Peyer's patch (tissue), 4 donors: ENCODE data around the gene NAT14. TPM values are rescaled to one million over a fixed set of nuclear protein-coding genes. Genes with fewer than 3 reads are reported as not detected.

Source experiments
- DNase-seq, 3 donors: peaks; one replicate each; pipeline ENCODE4 v3.0.0-alpha.2; 2017 to 2019
- H3K27ac ChIP-seq, 4 donors: fragments of 200-600 bp; sonication (generic); one replicate each; pipeline ENCODE4 v1.5.1; 2016 to 2019
- H3K27me3 ChIP-seq, 2 donors: fragments of 200-600 bp; sonication (generic); one replicate each; pipeline ENCODE4 v1.5.1; 2019
- H3K36me3 ChIP-seq, 3 donors: fragments of 200-600 bp; sonication (generic); one replicate each; pipeline ENCODE4 v1.5.1; 2016 to 2019
- H3K4me1 ChIP-seq, 4 donors: fragments of 200-600 bp; sonication (generic); one replicate each; pipeline ENCODE4 v1.5.1; 2016 to 2019
- H3K4me3 ChIP-seq, 4 donors: fragments of 200-600 bp; sonication (generic); 1 replicate in 3 of 4; 2 replicates in 1 of 4; pipeline ENCODE4 v1.5.1; 2016 to 2019; ENCODE audit warnings: mild to moderate bottlenecking in 1 of 4
- H3K9me3 ChIP-seq, 4 donors: fragments of 200-600 bp; sonication (generic); one replicate each; pipeline ENCODE4 v1.5.1; 2016 to 2019; ENCODE audit warnings: mild to moderate bottlenecking in 1 of 4
- POLR2A ChIP-seq, 2 donors: fragments of 450-650 bp; IDR thresholded peaks; one replicate each; pipeline ENCODE4 v1.5.1; 2017; ENCODE audit warnings: antibody characterized with exemption in 2 of 2, mild to moderate bottlenecking in 2 of 2, moderate library complexity in 2 of 2
- total RNA-seq, 4 donors: library from RNA; depleted of rRNA; stranded (reverse); fragments of >200 nt; gene quantifications; one replicate each; pipeline ENCODE4 v1.1.0, GENCODE V29; 2016
- TF ChIP-seq, protein P1 (sequence below), 6 experiments: fragments of 450-650 bp in 4 of 6; fragments of 200-600 bp in 2 of 6; sonication (generic) in 1 of 6; IDR thresholded peaks; one replicate each; pipeline ENCODE4 v1.5.1; 2017 to 2019; ENCODE audit warnings: antibody characterized with exemption in 6 of 6, mild to moderate bottlenecking in 3 of 6, moderate library complexity in 1 of 6

Gene NAT14
- total RNA-seq, 4 donors from 2014 or later = 1.4 to 7.4 (median 3.0) TPM

DNA sequence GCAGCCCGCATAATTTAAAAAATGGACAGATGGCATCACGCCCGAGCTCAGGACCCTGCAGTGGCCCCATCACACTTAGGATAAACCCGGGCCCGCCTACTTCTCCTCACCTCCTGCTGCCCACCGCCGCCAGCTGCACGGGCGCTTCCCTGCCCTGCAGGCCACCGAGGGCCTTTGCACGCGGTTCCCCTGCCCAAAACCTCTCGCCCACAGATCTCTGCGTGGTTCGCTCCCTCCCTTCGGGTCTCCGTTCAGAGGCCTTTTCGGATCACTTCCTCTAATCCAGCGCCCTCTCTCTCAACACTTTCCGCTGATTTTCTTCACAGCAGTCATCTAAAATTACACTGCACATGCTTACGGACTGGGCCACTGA is 43.7 kb upstream of the NAT14 start:
- no peaks in the 10 kb centered on the region for H3K9me3 ChIP-seq
- no peak overlapping the region for H3K27ac ChIP-seq
- H3K36me3 ChIP-seq = no peaks in the 10 kb centered on the region
- H3K4me3 ChIP-seq = no peak overlapping the region
- no peak for DNase-seq
- peaks cover 0 to 57% of the 10 kb centered on the region in 2 donors for H3K27me3 ChIP-seq
- TF ChIP-seq, protein P1, sequence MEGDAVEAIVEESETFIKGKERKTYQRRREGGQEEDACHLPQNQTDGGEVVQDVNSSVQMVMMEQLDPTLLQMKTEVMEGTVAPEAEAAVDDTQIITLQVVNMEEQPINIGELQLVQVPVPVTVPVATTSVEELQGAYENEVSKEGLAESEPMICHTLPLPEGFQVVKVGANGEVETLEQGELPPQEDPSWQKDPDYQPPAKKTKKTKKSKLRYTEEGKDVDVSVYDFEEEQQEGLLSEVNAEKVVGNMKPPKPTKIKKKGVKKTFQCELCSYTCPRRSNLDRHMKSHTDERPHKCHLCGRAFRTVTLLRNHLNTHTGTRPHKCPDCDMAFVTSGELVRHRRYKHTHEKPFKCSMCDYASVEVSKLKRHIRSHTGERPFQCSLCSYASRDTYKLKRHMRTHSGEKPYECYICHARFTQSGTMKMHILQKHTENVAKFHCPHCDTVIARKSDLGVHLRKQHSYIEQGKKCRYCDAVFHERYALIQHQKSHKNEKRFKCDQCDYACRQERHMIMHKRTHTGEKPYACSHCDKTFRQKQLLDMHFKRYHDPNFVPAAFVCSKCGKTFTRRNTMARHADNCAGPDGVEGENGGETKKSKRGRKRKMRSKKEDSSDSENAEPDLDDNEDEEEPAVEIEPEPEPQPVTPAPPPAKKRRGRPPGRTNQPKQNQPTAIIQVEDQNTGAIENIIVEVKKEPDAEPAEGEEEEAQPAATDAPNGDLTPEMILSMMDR (IDR thresholded peaks at IDR 0.05) = no peak
- TF ChIP-seq POLR2A (IDR thresholded peaks at IDR 0.05) = no peak
- H3K4me1 ChIP-seq = peaks cover 0 to 24% (median 9%) of the 10 kb centered on the region in 4 donors

DNA sequence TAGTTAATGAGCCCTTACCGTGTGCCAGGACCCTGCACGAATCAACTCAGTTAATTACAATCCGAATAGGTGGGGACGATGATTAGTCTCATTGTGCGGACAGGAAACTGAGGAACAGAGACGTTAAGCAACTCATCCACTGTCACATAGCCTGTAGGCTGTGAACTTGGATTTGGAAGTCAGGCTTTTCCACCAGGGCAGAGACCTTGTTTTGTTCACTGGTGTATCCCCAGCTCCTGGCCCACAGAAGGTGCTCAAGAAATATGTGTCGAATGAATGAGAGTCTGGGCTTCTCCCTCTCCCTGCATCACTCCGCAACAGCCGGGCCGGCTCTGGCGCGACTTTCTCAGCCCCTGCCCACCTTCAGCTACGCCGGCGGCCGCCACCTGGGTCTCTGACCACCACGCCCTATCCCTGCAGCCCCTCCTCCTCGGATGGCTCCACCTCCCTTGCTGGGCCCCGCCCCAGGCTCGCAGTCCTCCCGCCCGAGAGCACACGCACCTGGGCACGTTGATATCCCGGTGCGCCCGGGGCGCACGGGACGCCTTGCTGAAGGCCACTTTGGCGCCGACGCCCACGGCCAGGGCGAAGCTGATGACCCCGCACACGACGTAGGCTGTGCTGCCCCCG is 43.2 kb upstream of the NAT14 start:
- no peak for TF ChIP-seq POLR2A (IDR thresholded peaks at IDR 0.05)
- TF ChIP-seq, protein P1 (IDR thresholded peaks at IDR 0.05) = no peak
- no peak overlapping the region for H3K27ac ChIP-seq
- peaks cover 0 to 57% of the 10 kb centered on the region in 2 donors for H3K27me3 ChIP-seq
- H3K36me3 ChIP-seq = no peaks in the 10 kb centered on the region
- no peaks in the 10 kb centered on the region for H3K9me3 ChIP-seq
- no peak for DNase-seq
- H3K4me1 ChIP-seq = peaks cover 0 to 24% (median 9%) of the 10 kb centered on the region in 4 donors
- no peak overlapping the region for H3K4me3 ChIP-seq

DNA sequence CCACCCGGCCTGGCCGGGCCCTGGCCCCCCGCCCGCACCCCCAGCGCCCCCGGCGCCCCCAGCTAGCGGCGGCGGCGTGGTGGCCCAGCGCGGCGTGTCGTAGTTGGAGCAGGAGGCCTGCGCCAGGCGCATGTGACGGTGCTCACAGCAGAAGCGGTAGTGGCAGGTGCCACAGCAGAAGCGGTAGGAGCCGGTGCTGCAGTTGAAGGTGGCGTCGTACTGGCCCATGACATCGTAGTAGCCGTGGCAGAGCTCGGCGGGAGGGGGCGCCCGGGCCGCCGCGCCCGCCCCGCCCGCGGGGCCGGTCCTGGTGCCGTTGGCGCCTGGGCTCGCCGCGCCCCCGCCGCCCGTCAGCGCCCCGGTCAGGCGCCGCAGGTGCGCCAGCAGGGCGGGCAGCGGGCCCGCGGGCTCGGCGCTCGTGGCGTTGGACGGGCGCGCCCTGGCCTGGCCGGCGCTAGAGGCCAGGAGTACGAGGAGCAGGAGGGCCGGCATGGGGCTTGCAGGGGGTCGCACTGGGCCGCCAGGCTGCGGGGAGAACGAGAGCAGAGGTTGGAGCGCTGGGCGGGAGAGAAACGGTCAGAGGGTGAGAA is 42.5 kb upstream of the NAT14 start:
- Histone ChIP-seq H3K27me3 (peaks cover 0 to 55% of the 10 kb centered on the region in 2 donors), H3K4me3 (no peak overlapping the region), H3K4me1 (peaks cover 0 to 24% (median 9%) of the 10 kb centered on the region in 4 donors), H3K9me3 (no peaks in the 10 kb centered on the region), H3K27ac (no peak overlapping the region), H3K36me3 (no peaks in the 10 kb centered on the region)
- TF ChIP-seq, protein P1 (IDR thresholded peaks at IDR 0.05) = no peak
- TF ChIP-seq POLR2A (IDR thresholded peaks at IDR 0.05) = no peak
- DNase-seq = no peak

DNA sequence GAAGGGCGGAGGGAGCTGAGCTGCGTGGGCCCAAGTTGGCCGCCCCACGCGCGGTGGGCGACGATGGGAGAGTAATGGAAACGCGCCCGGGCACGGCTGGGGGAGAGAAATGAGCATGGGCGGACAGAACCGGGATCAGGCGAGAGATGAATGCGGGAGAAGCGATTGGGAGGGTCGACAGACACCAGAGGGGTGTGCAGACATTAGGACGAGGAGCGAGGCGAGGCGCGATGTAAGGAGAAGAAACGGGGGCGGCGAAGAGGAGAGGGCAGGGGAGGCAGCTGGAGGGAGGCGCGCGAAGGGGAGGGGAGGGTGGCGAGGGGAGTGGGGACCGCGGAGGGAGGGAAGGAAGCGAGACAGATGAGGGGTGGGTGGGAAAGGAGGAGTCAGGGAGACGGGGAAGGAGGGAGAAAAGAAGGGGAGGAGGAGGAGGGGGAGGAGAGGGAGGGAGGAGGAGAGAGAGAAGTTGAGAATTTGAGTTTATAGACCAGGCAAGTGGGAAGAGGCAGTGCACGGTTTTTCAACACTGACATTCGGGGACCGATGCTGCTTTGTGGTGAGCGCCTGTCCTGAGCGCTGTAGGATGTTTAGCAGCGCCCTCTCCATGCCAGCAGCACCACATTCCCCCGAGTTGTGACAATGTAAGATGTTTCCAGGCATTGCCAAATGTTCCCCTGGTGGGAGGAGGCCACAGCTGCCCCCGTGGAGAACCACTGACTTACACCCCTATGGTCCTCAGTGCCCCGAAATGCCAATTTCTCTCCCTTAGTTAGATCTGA is 41.8 kb upstream of the NAT14 start, which contains the start of gene SHISA7:
Gene SHISA7, minus strand, starts transcription at position 256 of the 779 bp plus-strand sequence. CDS start 437 bp downstream, outside the sequence.
- Histone ChIP-seq H3K36me3 (no peaks in the 10 kb centered on the region), H3K27me3 (peaks cover 0 to 47% of the 10 kb centered on the region in 2 donors), H3K27ac (no peak within 1 kb of the TSS), H3K4me1 (peaks cover 0 to 24% (median 9%) of the 10 kb centered on the region in 4 donors), H3K4me3 (no peak within 1 kb of the TSS), H3K9me3 (no peaks in the 10 kb centered on the region)
- TF ChIP-seq POLR2A (IDR thresholded peaks at IDR 0.05) = no peak
- TF ChIP-seq, protein P1 (IDR thresholded peaks at IDR 0.05) = no peak
- no peak for DNase-seq

DNA sequence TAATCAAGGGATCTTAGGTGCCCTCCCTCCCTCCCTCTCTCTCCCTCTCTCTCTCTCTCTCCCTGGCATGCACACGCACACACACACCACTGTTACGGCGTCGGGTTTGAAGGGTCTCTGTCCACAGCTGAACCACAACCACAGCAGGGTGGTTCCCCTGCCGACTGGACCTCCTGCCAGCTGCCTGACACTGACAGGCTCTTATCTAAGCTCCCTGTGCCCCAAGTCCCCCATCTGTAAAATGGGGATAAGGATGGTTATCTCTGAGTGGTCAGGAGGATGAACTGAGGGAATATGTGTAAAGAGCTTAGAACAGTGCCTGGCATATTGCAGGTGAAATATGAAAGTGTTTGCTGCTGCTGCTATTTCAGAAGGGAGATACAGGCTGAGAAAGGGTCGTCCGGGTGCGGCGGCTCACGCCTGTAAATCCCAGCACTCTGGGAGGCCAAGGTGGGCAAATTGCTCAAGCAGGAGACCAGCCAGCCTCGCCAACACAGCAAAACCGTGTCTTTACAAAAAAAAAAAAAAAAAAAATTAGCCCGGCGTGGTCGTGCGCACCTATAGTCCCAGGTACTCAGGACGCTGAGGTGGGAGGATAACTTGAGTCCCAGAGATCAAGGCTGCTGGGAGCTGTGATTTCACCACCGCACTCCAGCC is 41.0 kb upstream of the NAT14 start:
- H3K4me3 ChIP-seq = no peak overlapping the region
- TF ChIP-seq POLR2A (IDR thresholded peaks at IDR 0.05) = no peak
- TF ChIP-seq, protein P1 (IDR thresholded peaks at IDR 0.05) = no peak
- peaks cover 0 to 24% (median 9%) of the 10 kb centered on the region in 4 donors for H3K4me1 ChIP-seq
- H3K36me3 ChIP-seq = no peaks in the 10 kb centered on the region
- no peak overlapping the region for H3K27ac ChIP-seq
- no peak for DNase-seq
- peaks cover 0 to 47% of the 10 kb centered on the region in 2 donors for H3K27me3 ChIP-seq
- no peaks in the 10 kb centered on the region for H3K9me3 ChIP-seq
